NCI-H446 treated with DMSO at 0.1 percent for 48 hours (cell line): Measurements from ENCODE around the gene SLC35D3.
"Not testable (repeated sequence)": the region's sequence is repeated elsewhere in the genome, so short reads cannot be mapped to it uniquely, and the experiment has no call there.

Experiments used
- DNase-seq: peaks from one replicate; lab custom pipeline; 2025; lab: John Stamatoyannopoulos, UW

SLC35D3 gene

DNA sequence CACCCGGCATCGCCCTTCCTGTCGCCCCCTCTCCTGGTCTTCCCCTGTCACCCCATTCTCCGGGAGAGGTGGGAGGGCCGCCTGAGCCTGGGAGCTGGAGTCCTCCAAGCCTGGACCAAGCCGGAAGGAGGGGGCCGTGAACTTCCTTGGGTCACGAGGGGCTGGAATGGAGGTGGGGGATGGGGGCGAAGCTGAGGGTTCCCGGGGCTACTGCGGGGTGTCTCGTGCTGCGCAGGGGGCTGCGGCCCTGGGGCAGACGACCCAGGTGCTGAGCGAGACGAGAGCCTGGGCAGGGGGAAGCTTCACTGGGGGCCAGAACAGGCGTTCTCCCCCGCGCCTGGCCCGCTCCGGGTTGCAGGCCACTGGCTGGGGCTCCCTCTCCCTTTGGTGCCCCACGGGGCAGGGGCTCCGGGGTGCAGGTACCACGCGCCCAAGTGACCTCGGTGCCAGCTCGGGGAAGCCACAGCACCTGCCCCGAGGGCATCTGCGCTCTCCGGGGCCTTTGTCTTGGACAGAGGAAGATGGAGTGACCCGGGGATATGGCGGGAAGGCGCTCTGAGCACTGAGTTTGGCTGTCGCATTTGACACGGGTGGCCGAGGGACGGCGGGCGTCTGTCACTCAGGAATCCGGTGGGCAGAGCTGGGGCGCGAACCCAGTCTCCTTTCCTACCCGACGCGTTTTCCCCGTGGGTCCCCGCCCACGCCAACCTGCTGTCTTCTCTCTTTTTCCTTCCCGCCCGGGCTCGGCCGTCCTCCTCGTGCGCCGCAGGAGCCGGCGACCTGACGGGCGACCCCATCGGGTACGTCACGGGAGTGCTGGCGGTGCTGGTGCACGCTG, 1.2 kb downstream of the SLC35D3 start:
- no peak for DNase-seq

DNA sequence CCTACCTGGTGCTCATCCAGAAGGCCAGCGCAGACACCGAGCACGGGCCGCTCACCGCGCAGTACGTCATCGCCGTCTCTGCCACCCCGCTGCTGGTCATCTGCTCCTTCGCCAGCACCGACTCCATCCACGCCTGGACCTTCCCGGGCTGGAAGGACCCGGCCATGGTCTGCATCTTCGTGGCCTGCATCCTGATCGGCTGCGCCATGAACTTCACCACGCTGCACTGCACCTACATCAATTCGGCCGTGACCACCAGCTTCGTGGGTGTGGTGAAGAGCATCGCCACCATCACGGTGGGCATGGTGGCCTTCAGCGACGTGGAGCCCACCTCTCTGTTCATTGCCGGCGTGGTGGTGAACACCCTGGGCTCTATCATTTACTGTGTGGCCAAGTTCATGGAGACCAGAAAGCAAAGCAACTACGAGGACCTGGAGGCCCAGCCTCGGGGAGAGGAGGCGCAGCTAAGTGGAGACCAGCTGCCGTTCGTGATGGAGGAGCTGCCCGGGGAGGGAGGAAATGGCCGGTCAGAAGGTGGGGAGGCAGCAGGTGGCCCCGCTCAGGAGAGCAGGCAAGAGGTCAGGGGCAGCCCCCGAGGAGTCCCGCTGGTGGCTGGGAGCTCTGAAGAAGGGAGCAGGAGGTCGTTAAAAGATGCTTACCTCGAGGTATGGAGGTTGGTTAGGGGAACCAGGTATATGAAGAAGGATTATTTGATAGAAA, 2.0 kb downstream of the SLC35D3 start:
- no peak for DNase-seq

DNA sequence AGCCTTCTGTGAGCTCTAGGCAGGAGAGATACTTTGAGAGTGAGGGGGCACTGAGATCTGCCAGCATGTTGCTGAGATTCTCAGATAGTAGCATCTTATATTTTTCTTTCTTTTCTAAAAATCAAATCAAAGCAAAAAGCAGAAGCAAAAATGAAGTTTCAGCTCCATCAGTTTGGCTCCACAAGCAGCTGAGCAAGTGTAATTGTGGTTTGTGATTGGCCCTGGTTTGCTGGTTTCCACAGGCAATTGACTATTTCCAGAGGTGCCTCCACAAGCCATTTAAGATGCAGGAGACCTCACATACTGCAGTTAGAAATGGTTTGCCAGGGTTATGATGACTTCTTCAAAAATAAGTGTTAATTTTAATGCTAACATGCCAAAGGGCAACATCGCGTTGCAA, 4.3 kb downstream of the SLC35D3 start:
- no peak for DNase-seq

DNA sequence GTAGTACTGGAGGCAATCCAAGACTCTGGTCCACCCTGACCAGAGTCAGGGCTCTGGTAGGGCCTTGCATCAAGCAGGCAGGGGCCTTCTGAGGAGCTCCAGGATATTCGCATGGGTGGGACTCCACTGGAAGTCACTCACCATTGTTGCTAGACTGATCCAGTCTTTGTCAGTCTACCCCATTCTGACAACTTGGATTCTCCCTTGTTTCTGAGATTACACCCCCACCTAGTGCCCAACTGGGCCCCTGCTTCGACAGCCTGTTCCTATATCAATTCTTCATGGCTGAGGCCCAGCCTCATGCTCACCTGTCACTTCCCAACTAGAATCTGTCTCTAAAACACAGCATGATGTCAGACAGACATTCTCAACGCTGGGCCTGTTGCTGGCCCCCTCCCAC, 5.2 kb downstream of the SLC35D3 start:
- no peak for DNase-seq

DNA sequence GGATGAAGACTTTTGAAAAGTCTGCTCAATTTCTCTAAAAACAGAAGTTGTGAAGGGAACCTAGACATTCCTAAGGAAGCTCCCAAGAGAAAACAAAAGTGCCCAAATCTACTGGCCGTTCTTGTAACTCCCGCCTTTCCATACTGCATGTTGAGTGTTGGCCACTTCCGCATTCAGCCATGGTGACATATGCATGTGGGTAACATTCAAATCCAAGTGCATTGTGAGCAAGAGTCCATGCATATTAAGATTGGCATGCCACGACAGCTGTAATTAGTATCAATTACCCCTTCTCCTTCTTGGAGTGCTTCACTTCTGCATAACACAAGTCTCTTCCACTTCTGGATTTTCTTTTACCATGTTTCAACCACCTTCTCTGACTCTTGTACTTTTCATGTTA, 8.4 kb downstream of the SLC35D3 start:
- DNase-seq, result no peak

DNA sequence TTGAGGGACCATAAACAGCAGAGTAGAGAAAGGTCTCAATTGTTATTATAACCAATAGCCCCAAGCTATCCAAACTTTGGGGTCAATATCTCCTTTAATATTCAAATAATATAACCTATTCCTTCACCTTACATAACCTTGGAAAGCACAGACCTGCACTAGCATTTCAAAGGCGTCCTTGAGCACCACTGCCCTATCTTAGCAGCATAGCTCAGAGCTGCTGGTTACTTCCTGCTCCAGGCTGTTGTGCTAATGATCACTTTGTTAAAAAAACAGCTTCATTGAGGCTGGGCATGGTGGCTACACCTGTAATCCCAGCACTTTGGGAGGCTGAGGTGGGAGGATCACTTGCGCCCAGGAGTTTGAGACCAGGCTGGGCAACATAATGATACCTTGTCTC, 10.5 kb downstream of the SLC35D3 start:
- no peak for DNase-seq

DNA sequence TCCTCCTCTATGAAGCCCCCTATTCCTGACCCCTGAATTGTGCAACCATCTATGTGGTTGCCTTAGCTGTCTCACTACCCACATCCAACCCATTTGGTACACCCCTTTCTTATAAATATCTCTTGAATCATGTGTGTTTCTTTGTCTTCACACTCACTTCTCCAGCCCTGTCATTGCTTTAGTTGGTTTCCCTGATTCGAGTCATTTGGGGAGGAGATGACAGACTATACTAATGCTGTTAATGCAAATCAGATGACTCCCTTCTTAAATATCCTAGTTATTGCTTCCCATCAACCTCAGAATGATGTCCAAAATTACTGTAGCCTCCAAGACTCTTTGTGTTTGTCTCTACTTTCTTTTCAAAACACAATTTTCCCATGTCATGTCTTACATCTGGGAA, 23.0 kb downstream of the SLC35D3 start:
- DNase-seq, result no peak

DNA sequence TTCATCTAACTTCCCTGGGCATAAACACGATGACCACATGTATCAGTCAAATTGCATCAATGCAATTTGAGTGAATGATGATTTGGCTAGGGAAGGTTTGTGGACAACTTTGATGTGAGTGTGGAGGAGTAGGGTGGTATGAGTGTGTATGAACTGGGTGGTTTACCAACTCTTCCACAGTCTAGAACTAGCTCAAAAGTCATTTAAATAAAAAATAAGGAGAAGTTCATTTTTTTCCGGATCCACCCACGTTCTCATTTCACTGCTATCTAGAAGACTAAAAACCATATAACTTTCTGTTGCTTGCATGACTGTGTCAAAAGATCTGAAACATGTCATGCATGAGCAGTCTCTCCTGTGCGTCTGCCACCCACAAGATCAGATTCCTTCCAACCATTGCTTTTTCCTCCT, 23.6 kb downstream of the SLC35D3 start:
- DNase-seq, result no peak

DNA sequence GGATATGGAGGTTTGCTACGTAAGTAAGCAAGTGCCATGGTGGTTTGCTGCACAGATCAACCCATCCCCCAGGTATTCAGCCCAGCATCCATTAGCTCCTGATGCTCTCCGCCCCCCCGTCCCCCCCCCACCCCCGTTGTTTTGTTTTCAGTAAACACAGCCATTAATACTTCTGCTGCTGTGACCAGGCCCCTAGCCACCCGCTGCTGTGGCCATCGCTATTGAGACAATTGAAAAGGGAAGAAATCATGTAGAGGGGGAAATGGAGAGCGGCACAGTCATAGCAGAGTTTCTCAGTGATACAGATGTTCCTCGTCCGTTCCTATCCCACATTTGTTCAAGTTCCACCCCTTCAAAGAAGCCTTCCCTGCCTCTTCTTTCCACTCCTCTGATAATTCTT, 24.9 kb downstream of the SLC35D3 start:
- no peak for DNase-seq

DNA sequence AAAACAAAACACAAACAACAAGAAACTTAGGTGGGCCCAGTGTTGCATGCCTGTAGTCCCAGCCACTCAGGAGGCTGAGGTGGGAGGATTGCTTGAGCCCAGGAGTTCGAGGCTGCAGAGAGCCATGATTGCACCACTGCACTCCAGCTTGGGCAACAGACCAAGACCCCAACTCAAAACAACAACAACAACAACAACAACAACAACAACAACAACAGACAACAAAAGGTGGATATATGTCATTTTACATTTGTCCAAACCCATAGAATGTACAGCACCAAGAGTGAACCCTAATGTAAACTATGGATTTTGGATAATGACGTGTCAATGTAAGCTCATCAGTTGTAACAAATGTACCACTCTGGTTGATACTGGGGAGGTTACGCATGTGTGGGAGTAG, 27.9 kb downstream of the SLC35D3 start:
- DNase-seq, result not testable (repeated sequence)

DNA sequence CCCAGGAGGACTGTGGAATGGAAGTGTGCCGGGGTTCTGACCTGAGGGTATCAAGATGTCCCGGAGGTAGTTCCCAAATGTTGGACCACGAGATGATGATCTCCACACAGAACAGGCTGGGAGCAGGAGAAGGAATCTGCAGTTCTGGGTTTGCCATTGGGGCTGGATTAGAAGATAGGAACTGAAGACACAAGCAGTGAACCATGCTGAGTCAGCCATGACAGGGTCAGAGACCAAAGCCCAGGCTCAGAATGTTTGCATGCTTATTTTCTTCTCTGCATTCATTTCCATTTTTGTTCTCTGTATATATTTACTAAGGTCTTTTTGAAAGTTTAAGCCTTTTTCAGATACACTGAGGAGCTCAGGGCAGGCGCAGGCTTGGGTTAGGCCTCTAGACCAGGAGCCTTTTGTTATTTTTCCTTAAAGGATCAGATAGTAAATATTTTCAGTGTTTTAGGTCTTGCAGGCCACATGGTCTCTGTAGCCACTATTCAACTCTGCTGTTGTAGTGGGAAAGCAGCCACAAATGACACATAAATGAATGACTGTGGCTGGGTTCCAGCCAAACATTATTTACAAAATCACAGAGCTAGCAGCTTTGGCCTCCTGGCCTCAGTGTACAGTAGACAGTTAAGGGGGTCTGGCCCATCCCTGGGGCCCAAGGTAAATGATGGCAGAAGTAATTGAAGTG, 28.5 kb downstream of the SLC35D3 start:
- DNase-seq, result no peak

DNA sequence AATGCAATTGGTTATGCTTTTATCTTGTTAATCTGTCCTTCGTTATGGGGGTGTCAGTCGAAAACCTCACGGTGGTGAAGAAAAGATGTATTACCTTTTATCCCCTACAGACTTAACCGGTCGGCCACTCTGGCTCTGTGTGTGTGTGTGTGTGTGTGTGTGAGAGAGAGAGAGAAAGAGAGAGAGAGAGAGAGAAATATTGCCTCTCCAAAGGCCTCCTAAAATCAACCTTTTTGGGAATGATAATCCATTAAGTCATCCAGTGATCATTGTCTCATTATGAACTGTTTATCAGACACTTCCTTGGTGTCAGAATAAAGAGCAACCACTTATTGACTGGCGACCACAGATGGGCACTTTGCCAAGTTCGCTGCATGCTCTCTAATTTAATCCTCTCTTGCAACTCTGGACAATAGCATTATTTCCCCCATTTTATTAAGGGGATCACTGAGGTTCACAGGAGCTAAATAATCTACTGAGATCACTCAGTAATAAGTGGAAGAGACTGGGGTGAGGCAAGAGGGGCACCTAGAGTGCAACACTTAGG, 30.7 kb downstream of the SLC35D3 start:
- DNase-seq, result no peak

DNA sequence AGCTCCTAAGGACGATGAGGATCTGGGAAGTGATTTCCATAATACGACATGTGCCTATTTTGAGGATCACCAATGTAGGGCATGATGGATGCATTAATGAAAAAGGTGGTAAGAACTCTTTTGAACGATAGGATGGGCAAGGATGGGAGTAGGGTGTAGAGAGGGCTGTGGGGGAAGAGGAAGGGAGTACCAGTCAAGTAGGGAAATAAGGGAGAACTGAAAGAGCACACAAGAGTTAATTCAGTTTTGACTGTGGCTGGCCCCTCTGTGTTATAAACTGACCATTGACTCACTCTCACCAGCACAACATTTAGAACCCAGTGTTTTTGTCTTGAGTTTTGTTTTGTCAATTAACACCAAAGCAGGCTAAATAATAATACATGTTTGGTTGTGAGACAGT, 33.0 kb downstream of the SLC35D3 start:
- DNase-seq, result no peak

DNA sequence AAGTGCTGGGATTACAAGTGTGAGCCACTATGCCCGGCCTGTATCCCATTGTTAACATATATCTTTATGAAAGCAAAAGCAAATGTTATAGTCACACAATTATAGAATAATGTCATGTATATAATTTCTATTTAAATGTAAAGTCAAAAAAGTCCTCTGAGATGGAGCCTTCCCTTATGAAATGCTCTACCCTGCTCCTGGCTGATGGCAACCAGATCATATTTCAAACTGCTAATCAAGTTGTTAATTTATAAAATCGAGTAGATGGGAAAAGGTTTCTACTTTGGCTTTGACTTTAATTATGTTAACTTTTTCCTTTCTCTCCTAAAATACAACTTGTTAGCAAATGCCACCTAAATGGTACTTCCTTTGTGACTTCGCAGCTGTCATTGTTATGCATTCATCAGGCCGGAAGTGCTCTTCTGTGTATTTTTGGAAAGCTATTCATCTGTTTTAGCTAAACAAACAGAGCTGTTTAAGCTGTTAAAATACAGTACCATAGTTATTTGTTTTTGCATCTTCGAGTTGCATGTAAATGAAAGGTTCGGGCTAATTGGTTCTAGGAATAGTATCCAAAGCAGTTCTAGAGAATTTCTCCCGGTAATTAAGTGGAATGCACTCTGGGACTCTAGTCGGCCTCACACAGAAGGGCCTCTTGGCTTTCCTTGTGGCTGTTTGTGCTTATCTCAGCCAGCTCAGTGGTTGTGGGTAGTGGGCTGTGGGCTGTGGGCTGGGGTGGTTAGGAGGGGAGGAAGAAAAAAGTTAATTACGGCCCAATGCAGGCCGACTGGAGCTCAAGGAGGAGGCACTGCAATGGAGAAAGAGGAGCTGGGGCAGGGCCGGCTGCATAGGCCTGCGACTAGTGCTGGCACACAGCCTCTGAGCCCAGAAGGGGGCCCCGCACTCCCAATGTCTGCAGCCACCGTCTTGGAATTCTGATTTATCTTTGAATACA, 34.8 kb downstream of the SLC35D3 start:
- DNase-seq, result no peak

DNA sequence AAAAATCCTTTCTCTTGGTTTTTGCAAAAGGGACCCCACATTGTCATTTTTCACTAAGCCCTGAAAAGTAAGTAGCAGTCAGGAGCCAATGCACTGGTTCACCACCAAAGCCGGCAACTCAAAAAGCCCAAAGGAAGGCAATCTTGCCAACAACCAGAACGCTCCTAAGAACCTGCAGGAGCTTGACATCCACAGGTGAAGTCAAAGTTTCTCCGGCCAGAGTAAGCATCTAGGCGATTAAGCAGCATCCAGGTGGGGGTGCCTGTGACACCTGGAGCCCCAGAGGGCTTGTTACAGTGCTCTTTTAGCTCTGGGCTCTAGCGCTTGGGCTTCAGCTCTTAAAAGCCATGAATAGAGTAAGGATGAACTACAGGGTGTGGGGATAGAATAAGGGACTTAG, 36.1 kb downstream of the SLC35D3 start:
- DNase-seq, result no peak

DNA sequence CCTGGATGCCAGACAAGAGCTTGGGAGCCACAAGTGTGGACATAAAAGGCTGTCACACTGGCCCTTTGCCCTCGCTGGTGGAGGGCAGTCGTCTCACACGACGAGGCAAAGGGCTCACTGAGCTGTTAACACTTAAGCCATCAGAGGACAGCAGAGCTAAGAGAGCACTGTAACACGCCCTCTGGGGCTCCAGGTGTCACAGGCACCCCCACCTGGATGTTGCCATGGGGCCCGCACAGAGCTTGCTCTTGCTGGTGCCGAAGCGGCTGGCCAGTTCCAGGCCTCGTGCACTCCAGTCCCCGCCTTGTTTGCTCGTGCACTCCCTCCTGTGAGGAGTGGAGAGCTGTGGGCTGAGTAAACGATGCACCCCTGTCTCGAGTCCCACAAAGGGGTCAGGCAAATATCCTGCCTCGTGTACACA, 37.4 kb downstream of the SLC35D3 start:
- no peak for DNase-seq

DNA sequence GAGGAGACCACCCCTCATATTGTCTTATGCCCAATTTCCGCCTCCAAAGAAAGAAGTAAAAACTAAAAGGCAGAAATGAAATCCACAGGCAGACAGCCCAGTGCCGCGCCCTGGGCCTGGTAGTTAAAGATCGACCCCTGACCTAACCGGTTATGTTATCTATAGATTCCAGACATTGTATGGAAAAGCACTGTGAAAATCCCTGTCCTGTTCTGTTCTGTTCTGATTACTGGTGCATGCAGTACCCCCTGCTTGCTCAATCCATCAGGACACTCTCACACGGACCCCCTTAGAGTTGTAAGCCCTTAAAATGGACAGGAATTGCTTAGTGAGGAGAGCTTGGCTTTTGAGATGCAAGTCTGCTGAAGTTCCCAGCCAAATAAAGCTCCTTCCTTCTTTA, 37.8 kb downstream of the SLC35D3 start:
- DNase-seq, result not testable (repeated sequence)

DNA sequence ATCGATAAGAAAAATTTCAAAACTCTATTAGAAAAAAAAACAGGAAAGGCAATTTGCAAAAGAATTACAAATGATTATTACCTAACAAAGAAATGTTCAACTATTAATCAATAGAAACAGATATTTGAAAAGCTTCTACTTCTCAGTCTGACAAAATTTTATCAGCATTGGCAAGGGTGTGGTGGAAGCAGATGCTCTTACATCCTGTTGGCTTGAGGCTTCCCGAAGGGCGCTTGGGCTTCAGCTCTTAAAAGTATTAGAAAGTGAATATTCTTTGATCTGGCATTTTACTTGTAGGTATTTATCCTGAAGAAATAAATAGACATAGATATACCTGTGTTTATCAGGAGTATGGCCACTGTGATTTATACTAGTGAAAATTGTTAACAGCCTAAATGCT, 38.7 kb downstream of the SLC35D3 start:
- DNase-seq, result no peak

DNA sequence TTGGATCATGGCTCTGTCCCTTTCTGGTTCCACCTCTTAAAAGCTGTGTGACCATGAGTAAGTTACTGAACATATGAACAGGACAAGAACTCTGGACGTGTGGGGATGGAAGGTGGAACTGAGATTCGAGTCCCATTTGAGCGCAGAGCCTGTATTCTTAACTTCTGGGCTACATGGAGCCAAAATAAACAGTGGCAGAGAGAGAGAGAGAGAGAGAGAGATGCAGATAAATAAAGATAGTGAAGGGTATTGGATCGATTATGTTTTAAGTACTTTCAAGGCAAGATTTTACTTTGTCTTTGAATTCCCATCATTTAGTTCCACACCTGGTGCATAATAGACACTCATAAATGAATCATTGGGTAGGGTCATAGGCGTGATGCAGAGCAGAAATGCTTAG, 39.7 kb downstream of the SLC35D3 start:
- DNase-seq, result no peak

DNA sequence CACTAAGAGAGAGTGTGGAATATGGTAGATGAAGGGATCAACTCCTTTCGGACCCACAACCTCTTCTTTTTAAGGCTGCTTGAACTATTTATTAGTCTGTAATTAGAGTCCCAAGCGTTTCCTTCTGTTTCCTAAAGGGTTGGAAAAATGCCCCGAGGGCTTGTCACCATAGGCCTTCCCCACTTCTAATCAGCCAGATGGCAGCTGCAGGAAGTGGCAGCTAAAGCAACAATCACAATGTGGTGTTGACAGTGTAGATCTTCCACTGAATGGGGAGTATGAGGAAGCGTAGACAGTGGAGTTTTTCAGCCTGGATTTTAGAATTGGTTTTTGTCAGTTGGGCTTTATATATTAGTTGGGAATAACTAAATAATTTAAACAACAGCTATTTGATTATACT, 40.6 kb downstream of the SLC35D3 start:
- DNase-seq, result peak; percentile 72

DNA sequence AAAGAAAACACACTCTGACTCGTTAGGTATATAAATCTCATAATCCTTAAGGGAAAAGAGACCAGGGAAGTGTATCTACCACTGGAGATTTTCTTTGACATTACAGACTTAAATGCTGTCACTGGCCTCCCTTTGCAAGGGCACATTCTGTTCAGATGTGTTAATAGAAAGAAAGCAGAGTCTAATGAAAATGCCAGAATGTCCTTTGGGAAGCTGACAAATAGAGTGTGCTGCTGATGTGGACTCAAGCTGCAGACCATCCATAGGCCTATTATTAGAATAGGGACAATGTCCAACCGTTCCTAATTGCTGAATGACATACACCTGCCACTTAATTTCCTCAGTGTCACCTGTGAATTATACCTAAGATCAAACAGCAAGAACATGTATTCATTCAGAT, 41.2 kb downstream of the SLC35D3 start:
- no peak for DNase-seq

DNA sequence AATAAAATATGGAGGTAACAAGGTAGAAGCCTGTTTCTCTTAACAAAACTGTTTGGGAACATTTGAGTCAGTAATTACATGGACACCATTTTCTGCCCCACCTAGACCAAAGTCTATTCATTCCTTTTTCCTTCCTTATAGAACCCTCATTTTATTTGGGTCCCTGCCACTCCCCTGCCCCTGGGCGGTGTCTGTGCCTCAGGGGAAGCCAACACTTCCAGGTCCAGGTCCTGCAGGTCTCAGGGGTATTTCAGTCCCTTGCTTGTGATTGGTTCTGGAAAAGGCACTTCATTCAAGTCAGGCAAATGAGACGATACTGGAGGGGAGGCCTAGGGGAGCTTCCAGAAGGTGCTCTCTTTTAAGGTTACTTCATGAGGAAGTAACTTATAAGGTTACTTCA, 42.3 kb downstream of the SLC35D3 start:
- no peak for DNase-seq
